HEK293 (cell line): Measurements from ENCODE around the gene CDC42BPA.
A peak's percentile ranks its signal among the peaks of the same experiment; 100 is the strongest.

Experiments
- CTCF ChIA-PET: fragments of 350-600 bp; formaldehyde crosslinking; extraction: SDS; loops from one replicate; lab custom pipeline; 2021; ENCODE audit warnings: antibody characterized with exemption; lab: Yijun Ruan, JAX
- POLR2A ChIA-PET: fragments of 300-600 bp; formaldehyde crosslinking; extraction: SDS; loops from one replicate; lab custom pipeline; 2020; ENCODE audit warnings: antibody characterized with exemption, inconsistent platforms; lab: Yijun Ruan, JAX
- H3K27ac ChIP-seq: fragments of 200-500 bp; sonication (Bioruptor generic); 2 replicates; pipeline ENCODE4 v1.5.1; 2014; ENCODE audit warnings: low read depth, low read length, control low read depth, inconsistent platforms; ENCODE audit errors: extremely low read depth
- H3K36me3 ChIP-seq, 2 experiments: fragments of 200-500 bp in 1 of 2; sonication (Bioruptor generic) in 1 of 2; 1 replicate in 1 of 2; 2 replicates in 1 of 2; pipeline ENCODE4 v1.5.1; 2014 to 2017; ENCODE audit warnings: inconsistent platforms in 2 of 2, low read length in 2 of 2; ENCODE audit not compliant: control insufficient read depth in 2 of 2, insufficient read depth in 1 of 2
- H3K4me1 ChIP-seq: fragments of 200-500 bp; sonication (Bioruptor generic); 2 replicates; pipeline ENCODE4 v1.5.1; 2014; ENCODE audit warnings: mild to moderate bottlenecking, low read length, inconsistent platforms; ENCODE audit not compliant: control insufficient read depth, insufficient read depth
- H3K4me3 ChIP-seq: 2 replicates; pipeline ENCODE4 v1.5.1; 2011; ENCODE audit warnings: low read depth, mild to moderate bottlenecking, control low read depth, low read length, moderate library complexity
- H3K9me3 ChIP-seq: fragments of 200-500 bp; sonication (Bioruptor generic); 2 replicates; pipeline ENCODE4 v1.5.1; 2014; ENCODE audit warnings: low read depth, low read length, inconsistent platforms; ENCODE audit not compliant: control insufficient read depth, insufficient read depth
- EGR2 ChIP-seq: fragments of 450-650 bp; formaldehyde crosslinking; IDR thresholded peaks from 2 replicates; pipeline ENCODE4 v1.5.1; 2016; ENCODE audit warnings: low read depth, missing biosample characterization, missing genetic modification characterization
- KLF7 ChIP-seq: fragments of 450-650 bp; formaldehyde crosslinking; IDR thresholded peaks from 2 replicates; pipeline ENCODE4 v1.5.1; 2016; ENCODE audit warnings: missing biosample characterization, missing genetic modification characterization, borderline replicate concordance
- REST ChIP-seq: fragments of 450-650 bp; formaldehyde crosslinking; IDR thresholded peaks from 2 replicates; pipeline ENCODE4 v1.5.1; 2016; ENCODE audit warnings: missing biosample characterization, missing genetic modification characterization
- SP7 ChIP-seq: fragments of 450-650 bp; formaldehyde crosslinking; IDR thresholded peaks from 2 replicates; pipeline ENCODE4 v1.5.1; 2016; ENCODE audit warnings: missing biosample characterization, missing genetic modification characterization
- WT1 ChIP-seq: fragments of 450-650 bp; formaldehyde crosslinking; IDR thresholded peaks from 2 replicates; pipeline ENCODE4 v1.5.1; 2016; ENCODE audit warnings: missing biosample characterization, missing genetic modification characterization
- ZBTB10 ChIP-seq: fragments of 450-650 bp; formaldehyde crosslinking; IDR thresholded peaks from 2 replicates; pipeline ENCODE4 v1.5.1; 2016; ENCODE audit warnings: missing biosample characterization, missing genetic modification characterization
- ZFHX2 ChIP-seq: fragments of 450-650 bp; formaldehyde crosslinking; conservative IDR thresholded peaks from 2 replicates; pipeline ENCODE4 v1.5.1; 2016; ENCODE audit warnings: missing biosample characterization, missing genetic modification characterization
- ZFP41 ChIP-seq: fragments of 450-650 bp; formaldehyde crosslinking; IDR thresholded peaks from 2 replicates; pipeline ENCODE4 v1.5.1; 2016; ENCODE audit warnings: missing biosample characterization, missing genetic modification characterization, borderline replicate concordance
- ZNF157 ChIP-seq: fragments of 450-650 bp; formaldehyde crosslinking; IDR thresholded peaks from 2 replicates; pipeline ENCODE4 v1.5.1; 2016; ENCODE audit warnings: missing biosample characterization, missing genetic modification characterization
- ZNF18 ChIP-seq: fragments of 450-650 bp; formaldehyde crosslinking; IDR thresholded peaks from 2 replicates; pipeline ENCODE4 v1.5.1; 2016; ENCODE audit warnings: missing biosample characterization, missing genetic modification characterization
- ZNF19 ChIP-seq: fragments of 450-650 bp; formaldehyde crosslinking; IDR thresholded peaks from 2 replicates; pipeline ENCODE4; 2016; ENCODE audit warnings: missing biosample characterization, missing genetic modification characterization, low read depth
- ZNF274 ChIP-seq, 2 experiments: fragments of 200-500 bp in 1 of 2; fragments of 450-650 bp in 1 of 2; sonication (Bioruptor generic) in 1 of 2; formaldehyde crosslinking in 1 of 2; IDR thresholded peaks; 2 replicates each; pipeline versions ENCODE4 v1.5.1 to v1.6.1; 2014 to 2016; ENCODE audit warnings: borderline replicate concordance in 1 of 2, inconsistent platforms in 1 of 2, low read length in 1 of 2, missing biosample characterization in 1 of 2, missing genetic modification characterization in 1 of 2
- ZNF280C ChIP-seq: fragments of 450-650 bp; formaldehyde crosslinking; IDR thresholded peaks from 2 replicates; pipeline ENCODE4 v1.5.1; 2016; ENCODE audit warnings: missing biosample characterization, missing genetic modification characterization
- ZNF423 ChIP-seq: fragments of 450-650 bp; formaldehyde crosslinking; IDR thresholded peaks from 2 replicates; pipeline ENCODE4 v1.5.1; 2016; ENCODE audit warnings: missing biosample characterization, missing genetic modification characterization
- ZNF510 ChIP-seq: fragments of 450-650 bp; formaldehyde crosslinking; IDR thresholded peaks from 2 replicates; pipeline ENCODE4 v1.5.1; 2018; ENCODE audit warnings: mild to moderate bottlenecking, missing genetic modification characterization, missing biosample characterization; ENCODE audit not compliant: insufficient replicate concordance
- ZNF529 ChIP-seq: fragments of 450-650 bp; formaldehyde crosslinking; IDR thresholded peaks from 2 replicates; pipeline ENCODE4 v1.5.1; 2017; ENCODE audit warnings: missing genetic modification characterization, missing biosample characterization; ENCODE audit not compliant: insufficient replicate concordance
- ZNF626 ChIP-seq: fragments of 450-650 bp; sonication (Bioruptor Pico); formaldehyde crosslinking; IDR thresholded peaks from 2 replicates; pipeline ENCODE4 v1.5.1; 2018; ENCODE audit warnings: missing biosample characterization, missing genetic modification characterization, inconsistent platforms
- ZNF658 ChIP-seq: fragments of 450-650 bp; formaldehyde crosslinking; IDR thresholded peaks from 2 replicates; pipeline ENCODE4; 2016; ENCODE audit warnings: missing biosample characterization, missing genetic modification characterization
- ZNF670 ChIP-seq: fragments of 450-650 bp; formaldehyde crosslinking; IDR thresholded peaks from 2 replicates; pipeline ENCODE4 v1.5.1; 2016; ENCODE audit warnings: missing biosample characterization, missing genetic modification characterization, low read depth
- ZNF692 ChIP-seq: fragments of 450-650 bp; formaldehyde crosslinking; IDR thresholded peaks from 2 replicates; pipeline ENCODE4 v1.5.1; 2016; ENCODE audit warnings: missing biosample characterization, missing genetic modification characterization
- ZSCAN18 ChIP-seq: fragments of 450-650 bp; formaldehyde crosslinking; IDR thresholded peaks from 2 replicates; pipeline ENCODE4 v1.5.1; 2016; ENCODE audit warnings: missing biosample characterization, missing genetic modification characterization

The CDC42BPA gene

GRCh38 chr1:227364657-227365056 is 46.4 kb upstream of the CDC42BPA start:
- H3K36me3 ChIP-seq = no peaks in the 10 kb centered on the region
- no peak for TF ChIP-seq ZNF658 (tag by site-specific recombination)
- TF ChIP-seq KLF7 (tag by site-specific recombination) = no peak
- TF ChIP-seq ZNF280C (tag by site-specific recombination) = no peak
- no peak for TF ChIP-seq ZNF529 (tag by site-specific recombination)
- no peak for TF ChIP-seq ZNF157 (tag by site-specific recombination)
- TF ChIP-seq EGR2 (tag by site-specific recombination) = peak; percentile 99
- no peak for TF ChIP-seq REST (tag by site-specific recombination)
- no peak for TF ChIP-seq ZSCAN18 (tag by site-specific recombination)
- no peak for TF ChIP-seq ZNF626
- TF ChIP-seq ZNF423 (tag by site-specific recombination) = no peak
- no peak for TF ChIP-seq ZNF19 (tag by site-specific recombination)
- peak; percentile 97 for TF ChIP-seq ZFHX2
- no peak for TF ChIP-seq ZNF510 (tag by site-specific recombination)
- no peak for TF ChIP-seq ZBTB10 (tag by site-specific recombination)
- no peak overlapping the region for H3K4me3 ChIP-seq
- peaks cover 8% of the 10 kb centered on the region for H3K4me1 ChIP-seq
- H3K27ac ChIP-seq = no peak overlapping the region
- no peaks in the 10 kb centered on the region for H3K9me3 ChIP-seq
- ChIA-PET POLR2A (no interaction called here), CTCF (no interaction called here)

GRCh38 chr1:227363825-227364224 is 45.5 kb upstream of the CDC42BPA start:
- Histone ChIP-seq H3K36me3 (no peaks in the 10 kb centered on the region), H3K27ac (no peak overlapping the region), H3K4me3 (no peak overlapping the region), H3K9me3 (no peaks in the 10 kb centered on the region), H3K4me1 (no peaks in the 10 kb centered on the region)
- CTCF ChIA-PET = no interaction called here
- POLR2A ChIA-PET = no interaction called here
- TF ChIP-seq ZNF274 (IDR thresholded peaks at IDR 0.05; ENCODE audit: low read length) (no peak), ZNF274 (tag by site-specific recombination; IDR thresholded peaks at IDR 0.05; ENCODE audit: borderline replicate concordance) (no peak), ZNF692 (tag by site-specific recombination) (no peak), WT1 (tag by site-specific recombination) (no peak), ZNF18 (tag by site-specific recombination) (no peak), ZNF670 (no peak), SP7 (tag by site-specific recombination) (no peak), ZFP41 (no peak)
